ENCODE results near the gene TES. TPM values are rescaled to one million over a fixed set of nuclear protein-coding genes. Genes with fewer than 3 reads are reported as not detected.

The TES gene
- total RNA-seq, 1 experiment from 2014 or later, result 207 TPM

GRCh38 chr7:116193329-116194087 is 16.8 kb upstream of the TES start:
- TF ChIP-seq CTCF (IDR thresholded peaks at IDR 0.05; ENCODE audit: insufficient read depth in 1 of 2, low read depth in 1 of 2, low read length in 1 of 2, severe bottlenecking in 1 of 2, unreplicated experiment in 1 of 2), result no peak
- no TSS peak for BruUV-seq (replicated peaks)

GRCh38 chr7:116194115-116194514 is 16.2 kb upstream of the TES start:
- DNase-seq, result no peak
- intact Hi-C loops (cut with micrococcal nuclease; ENCODE audit: unreplicated experiment), result no loop called here
- Mint-ChIP-seq H3K4me1 (ENCODE audit: low read depth, unreplicated experiment) (peaks cover 13% of the 10 kb centered on the region), H3K36me3 (ENCODE audit: insufficient read depth, unreplicated experiment) (no peaks in the 10 kb centered on the region), H3K27me3 (ENCODE audit: insufficient read depth, unreplicated experiment) (no peaks in the 10 kb centered on the region), H3K4me3 (ENCODE audit: unreplicated experiment) (no peak overlapping the region), H3K27ac (ENCODE audit: unreplicated experiment) (no peak overlapping the region), H3K9me3 (ENCODE audit: unreplicated experiment) (peaks cover under 1% of the 10 kb centered on the region)
- no peaks in the 10 kb centered on the region for H3K9me3 ChIP-seq
- ChIA-PET POLR2A (no interaction called here), CTCF (no interaction called here)
- H3K27me3 ChIP-seq (replicated peaks; ENCODE audit: control insufficient read depth, insufficient read depth, low read length), result no peaks in the 10 kb centered on the region
- TF ChIP-seq CTCF (IDR thresholded peaks at IDR 0.05; ENCODE audit: insufficient read depth in 1 of 2, low read depth in 1 of 2, low read length in 1 of 2, severe bottlenecking in 1 of 2, unreplicated experiment in 1 of 2), result no peak
- no peaks in the 10 kb centered on the region for H3K36me3 ChIP-seq (ENCODE audit: control insufficient read depth, insufficient read depth, low read length)
- no TSS peak for BruUV-seq (replicated peaks)
- H3K4me1 ChIP-seq, result peaks cover 8% of the 10 kb centered on the region; the same call in 1 of the 2 replicates
- no peak overlapping the region for H3K4me3 ChIP-seq (ENCODE audit: low read depth, low read length)

More at GRCh38 chr7:116193329-116194087, 16.8 kb upstream of the TES start:
- peaks cover 7% of the 10 kb centered on the region for H3K9me3 Mint-ChIP-seq (ENCODE audit: unreplicated experiment)
- no peaks in the 10 kb centered on the region for H3K36me3 Mint-ChIP-seq (ENCODE audit: insufficient read depth, unreplicated experiment)
- Histone ChIP-seq H3K4me1 (peaks cover 8% of the 10 kb centered on the region; the same call in 1 of the 2 replicates), H3K4me3 (ENCODE audit: low read depth, low read length) (no peak overlapping the region), H3K9me3 (no peaks in the 10 kb centered on the region), H3K27me3 (replicated peaks; ENCODE audit: control insufficient read depth, insufficient read depth, low read length) (no peaks in the 10 kb centered on the region), H3K36me3 (ENCODE audit: control insufficient read depth, insufficient read depth, low read length) (no peaks in the 10 kb centered on the region)
- H3K4me3 Mint-ChIP-seq (ENCODE audit: unreplicated experiment), result no peak overlapping the region
- peaks cover 13% of the 10 kb centered on the region for H3K4me1 Mint-ChIP-seq (ENCODE audit: low read depth, unreplicated experiment)
- intact Hi-C loops (cut with micrococcal nuclease; ENCODE audit: unreplicated experiment), result no loop called here
- CTCF ChIA-PET, result no interaction called here
- H3K27ac Mint-ChIP-seq (ENCODE audit: unreplicated experiment), result no peak overlapping the region
- no peak for DNase-seq
- no peaks in the 10 kb centered on the region for H3K27me3 Mint-ChIP-seq (ENCODE audit: insufficient read depth, unreplicated experiment)
- POLR2A ChIA-PET, result no interaction called here

- BruUV-seq (replicated peaks), result no TSS peak
- TF ChIP-seq CTCF (IDR thresholded peaks at IDR 0.05; ENCODE audit: insufficient read depth in 1 of 2, low read depth in 1 of 2, low read length in 1 of 2, severe bottlenecking in 1 of 2, unreplicated experiment in 1 of 2), result no peak
- Histone ChIP-seq H3K36me3 (ENCODE audit: control insufficient read depth, insufficient read depth, low read length) (no peaks in the 10 kb centered on the region), H3K27me3 (replicated peaks; ENCODE audit: control insufficient read depth, insufficient read depth, low read length) (no peaks in the 10 kb centered on the region), H3K9me3 (no peaks in the 10 kb centered on the region), H3K4me1 (peaks cover 8% of the 10 kb centered on the region; the same call in 1 of the 2 replicates), H3K4me3 (ENCODE audit: low read depth, low read length) (no peak overlapping the region)
- intact Hi-C loops (cut with micrococcal nuclease; ENCODE audit: unreplicated experiment), result no loop called here
- H3K4me3 Mint-ChIP-seq (ENCODE audit: unreplicated experiment), result no peak overlapping the region
- DNase-seq, result no peak
- ChIA-PET CTCF (no interaction called here), POLR2A (no interaction called here)
- H3K36me3 Mint-ChIP-seq (ENCODE audit: insufficient read depth, unreplicated experiment), result no peaks in the 10 kb centered on the region
- H3K4me1 Mint-ChIP-seq (ENCODE audit: low read depth, unreplicated experiment), result peaks cover 13% of the 10 kb centered on the region
- no peaks in the 10 kb centered on the region for H3K27me3 Mint-ChIP-seq (ENCODE audit: insufficient read depth, unreplicated experiment)
- no peaks in the 10 kb centered on the region for H3K9me3 Mint-ChIP-seq (ENCODE audit: unreplicated experiment)
- no peak overlapping the region for H3K27ac Mint-ChIP-seq (ENCODE audit: unreplicated experiment)
Measured at GRCh38 chr7:116195451-116195850, 14.9 kb upstream of the TES start.
